ENCODE data around the gene SSPN.

DNA sequence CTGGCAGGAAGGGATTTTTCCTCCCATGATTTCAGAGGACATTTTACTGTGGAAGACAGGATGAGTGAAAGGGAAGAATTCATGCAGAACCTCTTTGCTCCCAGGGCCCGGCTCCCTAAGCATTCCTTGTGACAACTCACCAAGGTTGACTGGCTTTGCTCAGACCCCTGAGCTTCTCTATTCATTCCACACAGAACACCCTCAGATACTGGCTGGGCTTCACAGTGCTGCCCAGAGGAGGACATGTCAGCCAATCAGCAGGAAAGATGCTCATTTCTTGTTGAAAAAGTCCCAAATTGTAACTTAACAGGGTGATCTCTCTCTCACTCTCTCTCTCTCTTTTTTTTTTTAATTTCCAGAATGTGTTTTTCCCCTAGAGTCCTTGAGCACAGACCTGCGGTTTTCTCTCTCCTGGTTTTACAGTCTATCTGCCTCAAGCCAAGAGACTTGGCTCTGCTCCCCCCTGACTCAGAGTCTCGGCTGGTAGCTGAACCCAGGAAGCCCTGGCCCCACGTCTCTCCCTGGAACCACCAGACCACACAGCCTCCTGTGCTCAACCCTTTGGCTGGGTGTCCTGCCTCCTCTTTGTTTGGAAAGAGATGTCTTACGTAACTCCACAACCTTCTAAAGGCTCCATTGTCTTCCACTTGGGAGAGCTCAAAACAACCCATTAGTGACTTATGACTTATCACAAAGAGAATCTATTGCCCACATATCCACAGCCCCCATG lies 43.9 kb downstream of the SSPN start:
- TF ChIP-seq CTCF (IDR thresholded peaks at IDR 0.05; ENCODE audit: poor library complexity, severe bottlenecking) (no peak), EZH2 (IDR thresholded peaks at IDR 0.05; ENCODE audit: borderline replicate concordance, insufficient read depth, low read length, poor library complexity, severe bottlenecking) (no peak), SMC3 (conservative IDR thresholded peaks at IDR 0.05; ENCODE audit: poor library complexity) (no peak), RAD21 (conservative IDR thresholded peaks at IDR 0.05) (no peak), POLR2AphosphoS5 (IDR thresholded peaks at IDR 0.05) (no peak), TAF1 (IDR thresholded peaks at IDR 0.05; ENCODE audit: low read depth) (no peak), EP300 (conservative IDR thresholded peaks at IDR 0.05; ENCODE audit: poor library complexity, severe bottlenecking) (no peak), MXI1 (conservative IDR thresholded peaks at IDR 0.05; ENCODE audit: poor library complexity, severe bottlenecking) (no peak)
- TF ChIP-seq, protein P1, sequence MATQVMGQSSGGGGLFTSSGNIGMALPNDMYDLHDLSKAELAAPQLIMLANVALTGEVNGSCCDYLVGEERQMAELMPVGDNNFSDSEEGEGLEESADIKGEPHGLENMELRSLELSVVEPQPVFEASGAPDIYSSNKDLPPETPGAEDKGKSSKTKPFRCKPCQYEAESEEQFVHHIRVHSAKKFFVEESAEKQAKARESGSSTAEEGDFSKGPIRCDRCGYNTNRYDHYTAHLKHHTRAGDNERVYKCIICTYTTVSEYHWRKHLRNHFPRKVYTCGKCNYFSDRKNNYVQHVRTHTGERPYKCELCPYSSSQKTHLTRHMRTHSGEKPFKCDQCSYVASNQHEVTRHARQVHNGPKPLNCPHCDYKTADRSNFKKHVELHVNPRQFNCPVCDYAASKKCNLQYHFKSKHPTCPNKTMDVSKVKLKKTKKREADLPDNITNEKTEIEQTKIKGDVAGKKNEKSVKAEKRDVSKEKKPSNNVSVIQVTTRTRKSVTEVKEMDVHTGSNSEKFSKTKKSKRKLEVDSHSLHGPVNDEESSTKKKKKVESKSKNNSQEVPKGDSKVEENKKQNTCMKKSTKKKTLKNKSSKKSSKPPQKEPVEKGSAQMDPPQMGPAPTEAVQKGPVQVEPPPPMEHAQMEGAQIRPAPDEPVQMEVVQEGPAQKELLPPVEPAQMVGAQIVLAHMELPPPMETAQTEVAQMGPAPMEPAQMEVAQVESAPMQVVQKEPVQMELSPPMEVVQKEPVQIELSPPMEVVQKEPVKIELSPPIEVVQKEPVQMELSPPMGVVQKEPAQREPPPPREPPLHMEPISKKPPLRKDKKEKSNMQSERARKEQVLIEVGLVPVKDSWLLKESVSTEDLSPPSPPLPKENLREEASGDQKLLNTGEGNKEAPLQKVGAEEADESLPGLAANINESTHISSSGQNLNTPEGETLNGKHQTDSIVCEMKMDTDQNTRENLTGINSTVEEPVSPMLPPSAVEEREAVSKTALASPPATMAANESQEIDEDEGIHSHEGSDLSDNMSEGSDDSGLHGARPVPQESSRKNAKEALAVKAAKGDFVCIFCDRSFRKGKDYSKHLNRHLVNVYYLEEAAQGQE (IDR thresholded peaks at IDR 0.05; ENCODE audit: borderline replicate concordance): no peak

All from neural cell (in vitro differentiated cells).